HepG2 (cell line): Measurements from ENCODE around the gene SERINC5. TPM values are rescaled to one million over a fixed set of nuclear protein-coding genes. Genes with fewer than 3 reads are reported as not detected.

Experiments
- ATF7 ChIP-seq, 2 experiments: fragments of 450-650 bp in 1 of 2; sonication (generic) in 1 of 2; formaldehyde crosslinking in 1 of 2; IDR thresholded peaks; 2 replicates each; pipeline versions ENCODE4 v1.4.0 to v1.6.1; 2016 to 2020; ENCODE audit warnings: antibody characterized with exemption in 1 of 2, mild to moderate bottlenecking in 1 of 2, missing genetic modification reagents in 1 of 2
- HMG20B ChIP-seq: conservative IDR thresholded peaks from 2 replicates; pipeline ENCODE4 v1.6.1; 2016; ENCODE audit warnings: missing genetic modification reagents, missing compliant biosample characterization
- NFKBIZ ChIP-seq: IDR thresholded peaks from 2 replicates; pipeline ENCODE4 v1.6.1; 2018; ENCODE audit warnings: missing genetic modification reagents, missing compliant biosample characterization
- RARG ChIP-seq: sonication (generic); formaldehyde crosslinking; IDR thresholded peaks from 2 replicates; pipeline ENCODE4 v1.4.0; 2020; ENCODE audit warnings: low read depth, mild to moderate bottlenecking, missing genetic modification reagents
- SP2 ChIP-seq: sonication (generic); formaldehyde crosslinking; IDR thresholded peaks from 2 replicates; pipeline ENCODE4 v1.5.1; 2020; ENCODE audit warnings: mild to moderate bottlenecking, missing genetic modification reagents
- ZNF207 ChIP-seq: fragments of 450-650 bp; IDR thresholded peaks from 2 replicates; pipeline ENCODE4 v1.6.1; 2016; ENCODE audit warnings: antibody characterized with exemption, borderline replicate concordance
- ZNF296 ChIP-seq: sonication (generic); formaldehyde crosslinking; conservative IDR thresholded peaks from 2 replicates; pipeline ENCODE4 v1.5.0; 2020; ENCODE audit warnings: mild to moderate bottlenecking, missing genetic modification reagents
- ZNF430 ChIP-seq: sonication (generic); formaldehyde crosslinking; IDR thresholded peaks from 2 replicates; pipeline ENCODE4 v1.9.0; 2021; ENCODE audit warnings: mild to moderate bottlenecking, missing genetic modification reagents
- ZNF589 ChIP-seq: sonication (generic); formaldehyde crosslinking; conservative IDR thresholded peaks from 2 replicates; pipeline ENCODE4 v1.8.0; 2022; ENCODE audit warnings: mild to moderate bottlenecking, moderate library complexity, missing genetic modification reagents
- ZNF674 ChIP-seq: sonication (generic); formaldehyde crosslinking; IDR thresholded peaks from 2 replicates; pipeline ENCODE4 v1.5.0; 2020; ENCODE audit warnings: low read depth, mild to moderate bottlenecking, missing genetic modification reagents
- polyA plus RNA-seq, 8 experiments: library from polyadenylated mRNA; depleted of rRNA in 3 of 8; stranded (reverse) in 7 of 8; unstranded in 1 of 8; fragments of >200 nt; fragmentation: Illumina TruSeq in 4 of 8; extraction: Trizol in 4 of 8; gene quantifications; 2 replicates each; pipeline versions ENCODE4 v1.2.1 to v1.2.3, GENCODE V29; 2011 to 2016; ENCODE audit warnings: low read depth in 4 of 8, missing spikeins in 1 of 8, mixed read lengths in 1 of 8; ENCODE audit not compliant: insufficient read depth in 1 of 8
- total RNA-seq, 5 experiments: library from RNA; depleted of rRNA; stranded (reverse); fragments of >200 nt; fragmentation: Illumina TruSeq; extraction: Trizol; gene quantifications; 2 replicates each; pipeline ENCODE4 v1.2.3, GENCODE V29; 2016; ENCODE audit warnings: low read depth in 1 of 5
- TF ChIP-seq, protein P1 (sequence below): sonication (generic); formaldehyde crosslinking; conservative IDR thresholded peaks from 2 replicates; pipeline ENCODE4 v1.4.0; 2020; ENCODE audit warnings: missing genetic modification reagents
- TF ChIP-seq, protein P2 (sequence below): sonication (generic); formaldehyde crosslinking; conservative IDR thresholded peaks from 2 replicates; pipeline ENCODE4 v1.4.0; 2020; ENCODE audit warnings: mild to moderate bottlenecking, missing genetic modification reagents, moderate library complexity
- TF ChIP-seq, protein P3 (sequence below): sonication (generic); formaldehyde crosslinking; IDR thresholded peaks from 2 replicates; pipeline ENCODE4 v1.4.0; 2020; ENCODE audit warnings: missing genetic modification reagents, low read depth, mild to moderate bottlenecking, borderline replicate concordance
- TF ChIP-seq, protein P4 (sequence below), 2 experiments: sonication (generic) in 1 of 2; formaldehyde crosslinking in 1 of 2; IDR thresholded peaks; 2 replicates each; pipeline versions ENCODE4 v1.5.1 to v1.6.1; 2011 to 2020; ENCODE audit warnings: borderline replicate concordance in 1 of 2, low read depth in 1 of 2, low read length in 1 of 2, mild to moderate bottlenecking in 1 of 2, missing genetic modification reagents in 1 of 2, moderate library complexity in 1 of 2

The SERINC5 gene
- total and polyA plus RNA-seq, 2 of the 13 experiments (the other 11 are each of a cell fraction or from before 2014, with no cell fraction given): 17.3 to 22.8 TPM

DNA sequence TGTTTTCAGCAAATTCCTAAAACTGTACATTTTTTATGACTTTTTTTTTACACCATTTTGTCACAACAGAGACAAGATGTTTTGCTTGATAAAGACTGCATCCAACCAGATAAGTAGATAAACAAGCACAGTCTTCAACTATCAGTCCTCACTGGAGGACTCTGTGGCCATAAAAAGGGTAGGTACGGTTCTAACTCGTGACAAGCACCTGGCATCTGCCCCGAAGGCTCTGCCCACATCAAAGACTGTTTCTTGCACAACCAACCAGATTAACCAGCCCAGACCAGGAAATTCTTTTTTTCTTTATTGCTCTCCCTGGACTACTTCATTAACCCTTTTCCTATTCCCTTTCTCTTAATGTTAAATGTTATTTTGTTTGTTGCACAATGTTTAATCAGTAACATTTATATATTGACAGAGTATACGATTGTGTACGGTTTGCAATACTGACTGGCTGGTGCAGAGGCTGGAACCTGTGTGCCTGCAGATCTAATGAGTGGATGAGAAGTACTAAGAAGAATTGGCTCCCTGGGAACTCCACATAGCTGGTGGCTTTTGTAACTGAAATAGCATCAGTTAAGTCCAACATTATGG, 74.1 kb downstream of the SERINC5 start (continued):
- TF ChIP-seq ATF7 (IDR thresholded peaks at IDR 0.05): no peak
- TF ChIP-seq ATF7 (CRISPR knock-in tag; IDR thresholded peaks at IDR 0.05): no peak
- TF ChIP-seq, protein P1, sequence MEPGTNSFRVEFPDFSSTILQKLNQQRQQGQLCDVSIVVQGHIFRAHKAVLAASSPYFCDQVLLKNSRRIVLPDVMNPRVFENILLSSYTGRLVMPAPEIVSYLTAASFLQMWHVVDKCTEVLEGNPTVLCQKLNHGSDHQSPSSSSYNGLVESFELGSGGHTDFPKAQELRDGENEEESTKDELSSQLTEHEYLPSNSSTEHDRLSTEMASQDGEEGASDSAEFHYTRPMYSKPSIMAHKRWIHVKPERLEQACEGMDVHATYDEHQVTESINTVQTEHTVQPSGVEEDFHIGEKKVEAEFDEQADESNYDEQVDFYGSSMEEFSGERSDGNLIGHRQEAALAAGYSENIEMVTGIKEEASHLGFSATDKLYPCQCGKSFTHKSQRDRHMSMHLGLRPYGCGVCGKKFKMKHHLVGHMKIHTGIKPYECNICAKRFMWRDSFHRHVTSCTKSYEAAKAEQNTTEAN (CRISPR knock-in tag): no peak; the same call in 1 of the 2 replicates
- TF ChIP-seq, protein P2, sequence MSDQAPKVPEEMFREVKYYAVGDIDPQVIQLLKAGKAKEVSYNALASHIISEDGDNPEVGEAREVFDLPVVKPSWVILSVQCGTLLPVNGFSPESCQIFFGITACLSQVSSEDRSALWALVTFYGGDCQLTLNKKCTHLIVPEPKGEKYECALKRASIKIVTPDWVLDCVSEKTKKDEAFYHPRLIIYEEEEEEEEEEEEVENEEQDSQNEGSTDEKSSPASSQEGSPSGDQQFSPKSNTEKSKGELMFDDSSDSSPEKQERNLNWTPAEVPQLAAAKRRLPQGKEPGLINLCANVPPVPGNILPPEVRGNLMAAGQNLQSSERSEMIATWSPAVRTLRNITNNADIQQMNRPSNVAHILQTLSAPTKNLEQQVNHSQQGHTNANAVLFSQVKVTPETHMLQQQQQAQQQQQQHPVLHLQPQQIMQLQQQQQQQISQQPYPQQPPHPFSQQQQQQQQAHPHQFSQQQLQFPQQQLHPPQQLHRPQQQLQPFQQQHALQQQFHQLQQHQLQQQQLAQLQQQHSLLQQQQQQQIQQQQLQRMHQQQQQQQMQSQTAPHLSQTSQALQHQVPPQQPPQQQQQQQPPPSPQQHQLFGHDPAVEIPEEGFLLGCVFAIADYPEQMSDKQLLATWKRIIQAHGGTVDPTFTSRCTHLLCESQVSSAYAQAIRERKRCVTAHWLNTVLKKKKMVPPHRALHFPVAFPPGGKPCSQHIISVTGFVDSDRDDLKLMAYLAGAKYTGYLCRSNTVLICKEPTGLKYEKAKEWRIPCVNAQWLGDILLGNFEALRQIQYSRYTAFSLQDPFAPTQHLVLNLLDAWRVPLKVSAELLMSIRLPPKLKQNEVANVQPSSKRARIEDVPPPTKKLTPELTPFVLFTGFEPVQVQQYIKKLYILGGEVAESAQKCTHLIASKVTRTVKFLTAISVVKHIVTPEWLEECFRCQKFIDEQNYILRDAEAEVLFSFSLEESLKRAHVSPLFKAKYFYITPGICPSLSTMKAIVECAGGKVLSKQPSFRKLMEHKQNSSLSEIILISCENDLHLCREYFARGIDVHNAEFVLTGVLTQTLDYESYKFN (CRISPR knock-in tag): peak; percentile 50
- no peak for TF ChIP-seq ZNF430 (CRISPR knock-in tag)
- no peak for TF ChIP-seq RARG (CRISPR knock-in tag)
- TF ChIP-seq ZNF674 (CRISPR knock-in tag): no peak
- no peak for TF ChIP-seq ZNF589
- TF ChIP-seq, protein P3, sequence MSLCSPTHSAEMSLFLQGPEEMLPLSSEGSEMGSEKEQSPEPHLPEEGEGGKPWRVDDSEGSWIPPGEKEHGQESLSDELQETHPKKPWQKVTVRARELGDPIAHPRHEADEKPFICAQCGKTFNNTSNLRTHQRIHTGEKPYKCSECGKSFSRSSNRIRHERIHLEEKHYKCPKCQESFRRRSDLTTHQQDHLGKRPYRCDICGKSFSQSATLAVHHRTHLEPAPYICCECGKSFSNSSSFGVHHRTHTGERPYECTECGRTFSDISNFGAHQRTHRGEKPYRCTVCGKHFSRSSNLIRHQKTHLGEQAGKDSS (CRISPR knock-in tag): no peak
- TF ChIP-seq HMG20B (CRISPR knock-in tag): 0 out of 2 replicates have a peak, but pooled peaks have one; percentile 53
- TF ChIP-seq ZNF296 (CRISPR knock-in tag): no peak
- TF ChIP-seq ZNF207: no peak
- no peak for TF ChIP-seq SP2 (CRISPR knock-in tag)
- TF ChIP-seq, protein P4, sequence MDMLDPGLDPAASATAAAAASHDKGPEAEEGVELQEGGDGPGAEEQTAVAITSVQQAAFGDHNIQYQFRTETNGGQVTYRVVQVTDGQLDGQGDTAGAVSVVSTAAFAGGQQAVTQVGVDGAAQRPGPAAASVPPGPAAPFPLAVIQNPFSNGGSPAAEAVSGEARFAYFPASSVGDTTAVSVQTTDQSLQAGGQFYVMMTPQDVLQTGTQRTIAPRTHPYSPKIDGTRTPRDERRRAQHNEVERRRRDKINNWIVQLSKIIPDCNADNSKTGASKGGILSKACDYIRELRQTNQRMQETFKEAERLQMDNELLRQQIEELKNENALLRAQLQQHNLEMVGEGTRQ (IDR thresholded peaks at IDR 0.05; ENCODE audit: low read depth, low read length): no peak
- TF ChIP-seq, protein P4 (CRISPR knock-in tag; IDR thresholded peaks at IDR 0.05; ENCODE audit: borderline replicate concordance): no peak
- TF ChIP-seq NFKBIZ: peak; percentile 75; the same call in 1 of the 2 replicates
